CD4-positive, alpha-beta T cell treated with Interleukin-15 for 1 hour (primary cell): ENCODE data around the gene IFT52.

Experiments
- DNase-seq: peaks from one replicate; pipeline ENCODE4 v3.0.0-alpha.2; 2020

The IFT52 gene

GRCh38 chr20:43590392-43591303, at the start of gene IFT52:
IFT52 (plus strand) TSS chr20:43590937; CDS start chr20:43594699, 3,762 bp downstream.
- peak; percentile 87 for DNase-seq

GRCh38 chr20:43541214-43541613, 49.5 kb upstream of the IFT52 start:
- DNase-seq = no peak

DNA sequence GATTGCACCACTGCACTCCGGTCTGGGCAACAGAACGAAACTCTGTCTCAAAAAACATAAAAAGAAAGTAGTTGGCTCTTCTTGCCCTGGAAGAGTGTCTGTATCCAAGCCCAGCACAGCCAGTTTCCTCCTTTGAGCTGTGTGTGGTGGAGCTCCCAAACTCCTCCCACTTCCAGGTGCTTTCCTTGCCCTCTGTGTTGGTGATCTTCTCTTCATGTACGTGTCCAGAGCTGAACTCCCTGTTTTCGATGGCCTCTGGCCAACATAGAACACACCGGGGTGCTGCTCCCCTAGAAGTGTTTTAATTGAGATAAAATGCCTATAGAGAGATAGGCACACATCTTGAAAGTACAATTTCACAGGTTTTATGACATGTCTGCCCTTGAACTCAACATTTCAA, 48.6 kb upstream of the IFT52 start:
- DNase-seq = no peak

DNA sequence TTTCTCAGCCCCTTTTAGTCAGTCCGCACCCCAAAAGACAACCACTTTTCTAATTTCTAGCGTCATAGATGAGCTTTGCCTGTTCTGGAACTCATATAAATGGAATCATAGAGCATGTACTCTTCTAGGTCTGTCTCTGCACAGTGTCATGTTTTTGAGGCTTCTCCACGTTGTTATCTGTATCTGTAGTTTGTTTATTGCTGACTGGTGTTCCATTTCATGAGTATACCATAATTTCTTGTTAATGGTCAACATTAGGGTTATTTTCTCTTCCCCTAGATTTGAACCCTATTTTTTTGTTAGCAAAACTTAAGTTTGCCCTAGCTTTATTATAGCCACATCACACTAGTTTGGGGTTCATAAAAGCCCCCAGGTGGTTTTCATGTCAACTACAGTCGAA, 48.1 kb upstream of the IFT52 start:
- DNase-seq = no peak

- no peak for DNase-seq
Observed at GRCh38 chr20:43543138-43543537, 47.6 kb upstream of the IFT52 start.

GRCh38 chr20:43544501-43544900, 46.2 kb upstream of the IFT52 start:
- DNase-seq = no peak

- DNase-seq = no peak
Observed at GRCh38 chr20:43545837-43546578, 44.7 kb upstream of the IFT52 start.

GRCh38 chr20:43548273-43548880, 42.4 kb upstream of the IFT52 start:
- DNase-seq = no peak

DNA sequence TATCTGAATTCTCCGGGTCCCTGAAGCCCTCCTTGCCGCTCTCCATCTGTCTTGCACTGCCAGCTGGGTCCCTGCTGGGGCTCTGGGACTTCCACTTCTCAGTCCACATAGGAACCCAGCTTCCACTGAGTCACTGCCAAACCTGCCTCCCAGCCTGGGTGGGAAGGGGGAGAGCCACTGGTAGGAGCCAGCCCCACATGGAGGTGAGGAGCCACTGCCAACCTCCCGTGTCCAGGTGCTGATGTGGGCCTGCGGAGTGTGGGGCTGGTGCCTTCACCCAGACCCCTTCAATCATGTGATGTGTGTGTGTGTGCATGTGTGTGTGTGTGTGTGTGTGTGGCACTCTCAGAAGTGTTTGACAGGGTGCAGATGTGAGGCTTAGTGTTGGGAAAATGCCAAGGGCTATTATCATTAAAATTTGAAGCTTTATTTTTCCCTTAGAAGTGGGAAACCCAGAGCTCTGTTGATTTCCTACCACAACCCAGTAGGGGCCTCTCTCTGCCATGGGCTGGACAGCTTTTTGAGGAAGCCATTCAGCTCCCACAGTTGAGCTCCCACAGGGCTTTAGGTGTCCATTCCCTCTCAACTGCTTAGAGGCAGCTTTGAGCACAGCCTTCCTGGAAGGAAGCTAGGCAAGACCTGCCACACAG, 41.2 kb upstream of the IFT52 start:
- no peak for DNase-seq

GRCh38 chr20:43550456-43550855, 40.3 kb upstream of the IFT52 start:
- DNase-seq = no peak

DNA sequence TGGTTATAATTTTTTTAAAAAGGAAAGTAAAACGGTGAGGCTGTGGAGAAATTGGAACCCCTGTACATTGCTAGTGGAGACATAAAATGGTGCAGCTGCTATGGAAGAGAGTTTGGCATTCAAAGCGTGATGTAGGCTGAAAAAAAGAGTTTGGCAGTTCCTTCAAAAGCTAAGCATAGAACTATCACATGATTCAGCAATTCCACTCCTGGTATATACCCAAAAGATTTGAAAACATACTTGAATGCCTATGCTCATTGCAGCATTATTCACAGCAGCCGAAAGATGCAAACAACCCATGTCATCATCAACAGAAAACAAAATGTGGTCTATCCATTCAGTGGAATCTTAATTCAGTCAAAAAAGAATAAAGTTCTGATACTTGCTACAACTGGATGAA, 36.4 kb upstream of the IFT52 start:
- DNase-seq = no peak

- DNase-seq = no peak
Observed at GRCh38 chr20:43558412-43559146, 32.2 kb upstream of the IFT52 start, which contains the start of gene SGK2. SGK2 (plus strand) TSS chr20:43559027; CDS start chr20:43566496, 7,469 bp downstream.

- no peak for DNase-seq
Observed at GRCh38 chr20:43559147-43559987, 31.4 kb upstream of the IFT52 start.

DNA sequence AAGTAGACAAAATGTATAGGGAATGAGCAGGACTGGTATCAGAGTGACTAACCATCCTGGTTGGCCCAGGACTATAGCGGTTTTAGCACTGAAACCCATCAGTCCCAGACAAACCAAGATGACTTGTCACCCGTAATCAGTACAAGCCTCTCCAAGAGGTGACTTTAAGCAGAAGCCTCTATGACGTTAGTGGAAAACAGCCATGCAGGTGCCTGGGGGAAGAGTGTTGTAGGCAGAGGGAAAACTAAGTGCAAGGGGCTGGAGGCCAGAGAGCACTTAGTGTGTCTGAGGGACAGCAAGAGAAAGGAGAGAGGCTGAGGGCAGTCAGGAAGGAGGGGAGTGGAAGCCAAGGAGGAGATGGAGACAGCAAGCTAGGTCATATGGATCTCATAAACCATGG, 29.8 kb upstream of the IFT52 start:
- no peak for DNase-seq

DNA sequence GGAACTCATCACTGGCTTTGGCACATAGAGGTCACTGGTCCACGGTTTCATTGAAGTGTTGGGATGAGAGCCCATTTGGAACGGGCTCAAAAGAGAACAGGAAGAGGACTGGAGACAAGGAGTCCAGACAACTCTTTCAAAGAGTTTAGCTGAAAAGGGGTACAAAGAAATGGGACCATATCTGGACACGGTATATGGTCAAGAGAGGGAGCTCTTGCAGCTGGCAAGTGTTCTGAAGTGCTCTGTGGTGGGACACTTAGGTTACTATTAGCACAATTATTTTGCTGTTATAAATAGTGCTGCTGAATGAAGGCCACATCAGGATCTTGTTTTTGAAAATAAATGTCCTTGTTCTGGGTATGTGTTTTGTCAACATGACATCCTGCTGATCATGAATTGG, 27.3 kb upstream of the IFT52 start:
- DNase-seq = no peak

- DNase-seq = no peak
Observed at GRCh38 chr20:43563991-43564390, 26.7 kb upstream of the IFT52 start.

- DNase-seq = no peak
Observed at GRCh38 chr20:43564455-43564854, 26.3 kb upstream of the IFT52 start.

- no peak for DNase-seq
Observed at GRCh38 chr20:43564993-43565757, 25.6 kb upstream of the IFT52 start.

GRCh38 chr20:43565758-43566104, 25.0 kb upstream of the IFT52 start:
- no peak for DNase-seq

DNA sequence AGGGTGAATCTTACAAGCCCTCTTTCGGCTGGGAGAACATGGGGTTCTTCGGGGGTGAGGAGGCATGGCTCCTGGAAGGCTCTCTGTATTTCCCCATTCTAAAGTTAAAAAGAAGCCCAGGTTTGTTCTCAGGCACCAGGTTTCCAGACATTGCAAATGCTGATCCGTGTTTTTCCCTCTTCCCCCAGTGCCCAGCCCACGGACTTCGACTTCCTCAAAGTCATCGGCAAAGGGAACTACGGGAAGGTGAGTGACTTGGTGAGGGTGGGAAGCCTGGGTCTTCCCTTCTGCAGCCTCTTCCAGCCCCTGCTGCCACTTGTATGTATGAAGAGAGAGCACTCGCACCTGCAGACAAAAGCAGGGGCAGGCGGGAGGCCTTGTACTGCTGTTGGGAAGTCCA, 23.3 kb upstream of the IFT52 start:
- DNase-seq = no peak

- DNase-seq = no peak
Observed at GRCh38 chr20:43568706-43569105, 22.0 kb upstream of the IFT52 start.
